ENCODE results near the gene PERCC1.
"Not testable (repeated sequence)": the region's sequence is repeated elsewhere in the genome, so short reads cannot be mapped to it uniquely, and the experiment has no call there.

Gene PERCC1

GRCh38 chr16:1470481-1471251 is 39.8 kb downstream of the PERCC1 start:
- no peak for DNase-seq

GRCh38 chr16:1471569-1472194 is 40.8 kb downstream of the PERCC1 start:
- DNase-seq = no peak

DNA sequence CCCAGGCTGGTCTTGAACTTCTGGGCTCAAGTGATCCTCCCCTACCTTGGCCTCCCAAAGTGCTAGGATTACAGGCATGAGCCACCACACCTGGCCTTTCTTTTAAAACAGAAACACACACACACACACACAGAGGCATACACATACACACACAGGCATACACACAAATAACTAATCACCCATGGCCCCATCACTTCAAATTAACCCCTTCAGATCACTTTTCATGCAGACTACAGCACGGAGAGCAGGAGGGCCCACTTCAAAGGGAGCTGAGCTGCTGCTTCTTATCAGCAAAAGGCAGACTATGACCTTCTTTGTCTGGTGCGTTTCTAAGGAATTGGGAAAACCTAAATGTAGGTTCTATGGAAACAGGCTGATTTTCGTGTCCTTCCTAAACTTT is 42.1 kb downstream of the PERCC1 start:
- no peak for DNase-seq

GRCh38 chr16:1474082-1474795 is 43.4 kb downstream of the PERCC1 start:
- no peak for DNase-seq

DNA sequence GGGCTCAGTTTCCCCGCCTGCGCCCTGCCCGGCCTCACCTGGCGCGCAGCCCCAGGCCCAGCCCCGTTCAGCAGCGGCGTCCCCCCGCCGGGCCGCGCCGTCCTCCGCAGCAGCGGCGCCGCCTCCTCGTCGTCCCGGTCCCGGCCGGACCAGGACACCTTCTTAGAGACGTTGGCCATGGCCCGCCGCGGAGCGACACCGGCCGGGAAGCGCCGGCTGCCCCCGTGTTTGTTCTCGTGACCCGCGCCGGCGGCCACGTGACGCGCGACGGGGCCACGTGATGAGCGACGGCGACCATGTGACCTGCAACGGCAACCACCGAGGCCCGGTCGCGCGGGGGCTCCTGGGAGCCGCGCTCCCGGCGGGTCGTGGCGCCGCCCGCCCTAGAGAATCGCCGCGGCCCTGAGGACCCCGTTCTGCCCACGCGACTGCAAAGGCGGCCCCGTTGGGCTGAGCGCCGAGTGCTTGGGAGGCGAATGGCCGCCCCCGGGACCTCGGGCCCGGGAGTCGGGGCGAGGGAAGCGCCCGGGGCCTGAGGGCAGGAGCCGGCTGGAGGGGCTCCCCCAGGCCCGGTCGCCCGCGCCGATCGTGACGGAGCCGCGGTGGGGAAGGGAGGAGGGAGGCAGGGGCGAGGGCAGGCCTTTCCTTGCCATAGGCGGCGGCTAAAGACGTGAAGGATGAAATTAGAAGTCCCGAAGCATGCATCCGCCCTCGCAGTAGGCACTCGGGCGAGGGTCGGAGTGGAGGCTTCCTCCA is 44.1 kb downstream of the PERCC1 start, which contains the start of gene CLCN7:
TSS of gene CLCN7 (minus strand) at position 233 of the 756 bp plus-strand sequence. CDS start at position 179, 54 bp downstream.
- peak; percentile 44 for DNase-seq

GRCh38 chr16:1475552-1476114 is 44.8 kb downstream of the PERCC1 start:
- no peak for DNase-seq

DNA sequence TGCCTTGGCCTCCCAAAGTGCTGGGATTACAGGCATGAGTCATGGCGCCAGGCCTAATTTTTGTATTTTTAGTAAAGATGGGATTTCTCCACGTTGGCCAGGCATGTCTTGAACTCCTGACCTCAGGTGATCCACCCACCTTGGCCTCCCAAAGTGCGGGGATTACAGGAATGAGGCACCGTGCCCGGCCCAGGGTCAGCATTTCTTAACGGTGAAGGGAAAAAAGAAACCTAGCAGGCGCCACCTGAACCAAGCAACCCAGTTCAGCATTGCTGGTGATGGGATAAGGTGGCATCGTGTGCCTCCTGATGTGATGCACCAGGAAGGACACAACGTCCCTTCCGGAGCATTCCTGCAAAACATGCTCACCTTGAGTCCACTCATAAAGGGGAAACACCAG is 46.2 kb downstream of the PERCC1 start:
- DNase-seq = no peak

- DNase-seq = not testable (repeated sequence)
Measured at GRCh38 chr16:1478937-1479336, 48.1 kb downstream of the PERCC1 start.

- DNase-seq = no peak
Measured at GRCh38 chr16:1481906-1482835, 51.3 kb downstream of the PERCC1 start.
